NCI-H526 treated with DMSO at 0.1 percent for 48 hours (cell line): ENCODE results near the gene DGKZ.

Experiments used
- DNase-seq: peaks from one replicate; lab custom pipeline; 2025; lab: John Stamatoyannopoulos, UW

DGKZ gene

DNA sequence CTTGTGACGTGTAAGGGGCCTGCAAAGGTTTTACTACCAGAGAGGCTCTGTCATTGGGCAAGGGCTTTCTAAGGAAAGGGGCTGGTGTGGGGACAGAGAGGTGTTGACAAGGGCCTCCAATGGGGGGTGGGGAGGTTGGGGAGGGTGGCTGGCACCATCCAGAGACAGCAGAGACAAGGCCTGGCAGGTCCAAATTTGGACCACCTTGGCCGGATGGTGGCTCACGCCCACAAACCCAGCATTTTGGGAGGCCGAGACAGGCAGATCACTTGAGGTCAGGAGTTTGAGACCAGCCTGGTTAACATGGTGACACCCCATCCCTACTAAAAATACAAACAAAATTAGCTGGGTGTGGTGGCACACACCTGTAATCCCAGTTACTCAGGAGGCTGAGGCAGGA lies 46.5 kb downstream of the DGKZ start:
- DNase-seq: no peak

DNA sequence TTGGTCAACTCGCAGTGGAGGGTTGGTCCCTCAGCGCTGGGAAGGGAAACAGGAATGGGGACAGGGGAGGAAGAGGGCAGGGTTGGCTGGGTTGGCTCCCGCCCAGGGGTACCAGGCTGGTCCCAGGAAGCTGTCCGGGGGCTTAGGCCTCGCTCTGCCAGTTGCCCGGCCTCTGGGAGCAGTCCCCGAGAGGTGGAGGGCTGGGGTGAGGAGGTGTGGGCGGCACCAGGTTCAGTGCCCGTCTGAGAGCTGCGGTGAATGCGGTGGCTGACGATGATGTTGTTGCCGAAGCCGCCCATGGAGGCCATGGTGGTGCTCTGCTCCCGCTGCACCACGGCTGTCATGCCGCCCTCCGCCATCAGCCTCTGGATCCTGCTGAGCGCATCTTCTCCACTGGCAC lies 50.3 kb downstream of the DGKZ start:
- no peak for DNase-seq

GRCh38 chr11:46402957-46403902 lies 56.0 kb downstream of the DGKZ start:
- DNase-seq: no peak

DNA sequence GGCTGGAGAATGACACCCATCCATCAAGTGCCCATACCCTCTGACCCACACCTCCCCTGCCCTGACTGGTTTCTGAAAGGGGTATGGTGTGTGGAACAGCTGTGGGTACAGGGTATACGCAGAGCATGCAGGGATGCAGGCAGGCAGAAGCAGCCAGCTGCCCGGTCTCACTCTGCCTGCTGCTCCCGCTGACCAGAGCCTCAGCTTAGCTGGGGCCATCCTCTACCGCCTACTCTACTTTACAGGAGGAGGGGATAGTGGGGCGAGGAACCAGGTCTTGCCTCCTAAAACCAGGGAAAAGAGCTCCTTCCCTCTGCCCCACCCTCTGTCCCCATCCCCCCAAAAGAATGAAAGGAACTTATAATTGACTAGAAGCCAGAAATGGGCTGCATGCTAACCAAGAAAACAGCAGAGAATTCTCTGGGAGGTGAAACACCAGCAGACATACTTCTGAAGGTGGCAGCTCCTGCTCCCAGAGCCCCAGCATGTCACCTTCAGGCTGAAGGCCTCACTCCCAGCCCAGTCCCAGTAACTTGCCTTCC lies 57.3 kb downstream of the DGKZ start:
- DNase-seq: no peak

DNA sequence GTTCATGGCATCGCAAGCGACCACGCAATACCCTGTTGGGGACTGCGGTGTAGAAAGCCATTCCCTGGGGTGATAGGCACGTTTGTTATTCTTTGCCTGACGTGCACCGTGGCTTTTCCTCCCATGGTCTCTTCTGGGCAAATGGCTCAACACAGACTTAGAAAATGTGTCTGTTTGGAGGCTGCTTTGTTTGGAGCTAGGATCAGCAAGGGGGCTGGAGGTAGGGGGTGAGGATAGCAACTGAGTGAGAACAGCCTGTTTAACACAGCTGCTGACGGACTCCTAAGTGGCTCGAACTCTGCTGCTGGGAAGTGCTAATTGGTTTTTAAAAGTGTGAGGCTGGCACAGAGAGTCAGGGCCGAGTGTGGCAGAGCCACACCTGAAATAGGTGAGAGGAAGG lies 60.4 kb downstream of the DGKZ start:
- no peak for DNase-seq

- DNase-seq: no peak
These were observed 61.2 kb downstream of the DGKZ start for GRCh38 chr11:46408407-46408986.

- no peak for DNase-seq
These were observed 62.8 kb downstream of the DGKZ start for GRCh38 chr11:46410021-46410420.

DNA sequence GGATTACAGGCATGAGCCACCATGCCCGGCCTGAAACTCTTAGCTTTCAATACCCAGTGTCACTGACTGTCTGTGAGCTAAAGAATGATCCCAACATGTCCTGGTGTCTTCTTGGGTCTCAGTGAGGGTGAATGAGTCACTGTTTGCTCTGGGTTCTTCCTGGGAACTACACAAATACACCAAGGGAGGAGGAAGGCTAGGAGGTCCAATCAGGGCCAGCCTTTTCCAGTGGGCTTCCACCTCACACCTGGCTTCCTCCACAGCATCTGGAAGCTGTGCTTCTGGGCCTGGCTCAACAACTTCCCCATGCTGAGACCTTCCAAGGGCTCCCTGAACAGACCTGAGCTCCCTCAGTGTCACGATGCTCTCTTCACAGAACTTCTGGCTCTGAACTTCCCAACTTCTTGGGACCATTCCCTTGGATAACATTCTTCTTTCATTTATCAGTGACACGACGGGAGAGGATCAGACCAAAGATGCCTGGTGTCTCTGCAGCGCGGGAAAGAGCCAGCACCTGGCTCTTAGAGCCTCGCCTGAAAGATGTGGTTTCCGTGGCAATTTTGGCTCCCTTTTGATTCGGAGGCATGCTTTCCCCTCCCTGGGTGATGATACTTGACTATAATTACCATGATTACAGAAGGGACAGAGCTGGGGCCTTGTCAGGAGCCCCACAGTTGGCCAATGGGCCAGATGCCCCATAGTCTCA lies 66.7 kb downstream of the DGKZ start:
- no peak for DNase-seq

GRCh38 chr11:46414466-46414796 lies 67.2 kb downstream of the DGKZ start:
- no peak for DNase-seq

DNA sequence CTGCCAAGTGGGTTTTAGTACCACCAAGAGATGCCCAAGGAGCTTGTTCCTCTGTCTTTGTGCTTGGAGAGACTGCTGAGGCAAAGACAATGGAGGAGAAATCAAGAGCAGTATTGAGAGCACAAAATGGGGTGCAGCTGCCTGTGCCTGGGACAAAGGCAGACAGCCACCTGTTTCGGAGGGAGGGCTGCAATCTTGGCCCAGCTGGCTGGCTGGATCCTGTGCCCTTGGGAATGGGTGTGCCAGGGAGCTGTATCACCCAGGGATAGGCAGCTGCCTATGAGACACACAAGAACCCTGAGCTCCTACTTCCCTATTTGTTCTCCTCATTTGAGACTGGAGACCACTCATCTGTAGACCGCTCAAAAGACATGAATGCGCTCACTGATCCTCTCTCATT lies 67.6 kb downstream of the DGKZ start:
- no peak for DNase-seq

- no peak for DNase-seq
These were observed 70.4 kb downstream of the DGKZ start for GRCh38 chr11:46417711-46418110.

DNA sequence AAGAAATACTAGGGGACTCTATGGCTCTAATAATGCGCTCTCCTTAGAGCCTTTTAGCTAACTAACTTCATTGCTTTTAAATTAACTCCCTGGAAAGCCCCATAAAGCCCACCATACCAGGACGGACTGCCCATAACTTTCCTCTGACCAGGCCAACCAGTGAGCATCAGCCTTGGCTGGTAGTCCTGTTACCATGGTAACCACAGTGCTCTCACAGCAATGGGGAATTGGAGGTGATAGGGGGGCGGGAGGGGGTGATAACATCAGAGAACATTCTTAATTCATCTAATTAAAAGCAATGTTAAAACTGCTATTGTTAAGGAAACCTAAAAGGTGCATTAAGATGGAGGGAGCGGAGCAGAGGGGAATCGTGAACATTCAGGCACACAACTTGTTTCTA lies 71.5 kb downstream of the DGKZ start:
- DNase-seq: no peak

GRCh38 chr11:46420513-46420912 lies 73.2 kb downstream of the DGKZ start:
- no peak for DNase-seq

- no peak for DNase-seq
These were observed 74.1 kb downstream of the DGKZ start for GRCh38 chr11:46421257-46421880.

DNA sequence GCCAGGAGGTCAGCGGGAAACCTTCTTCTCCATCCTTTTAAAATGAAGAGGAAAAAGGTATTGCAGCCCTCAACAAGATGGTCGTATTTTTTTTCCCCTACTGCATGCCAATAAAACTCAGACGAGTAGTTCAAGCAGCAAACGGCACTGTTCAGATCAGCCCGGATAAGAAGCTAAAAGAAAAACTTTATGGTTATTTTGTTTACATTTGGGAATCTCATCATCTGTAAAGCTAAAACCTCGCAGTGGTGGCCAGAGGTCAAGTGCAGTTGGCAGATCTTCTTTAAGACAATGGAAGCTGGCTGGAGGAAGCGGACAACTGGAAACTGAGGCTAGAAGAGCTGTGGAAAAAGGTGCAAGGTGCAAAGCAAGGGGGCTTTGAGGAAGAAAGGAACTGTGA lies 75.3 kb downstream of the DGKZ start:
- no peak for DNase-seq

GRCh38 chr11:46426233-46426991 lies 79.1 kb downstream of the DGKZ start:
- DNase-seq: no peak

DNA sequence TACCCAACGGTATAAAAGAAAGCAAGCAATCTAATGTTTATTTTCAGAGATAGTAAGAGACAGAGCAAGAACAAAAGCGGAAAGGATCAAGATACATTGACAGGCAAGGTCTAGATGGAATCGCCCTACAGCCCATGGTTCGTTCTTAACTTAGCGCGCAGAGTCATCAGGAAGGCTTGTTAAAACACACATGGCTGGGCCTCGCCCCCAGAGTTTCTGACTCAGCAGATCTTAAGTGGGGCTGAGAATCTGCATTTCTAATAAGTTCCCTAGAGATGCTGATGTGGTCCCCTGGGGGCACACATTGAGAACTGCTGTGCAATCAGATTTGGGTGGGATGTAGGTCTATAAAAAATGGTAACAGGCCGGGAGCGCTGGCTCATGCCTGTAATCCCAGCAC lies 80.1 kb downstream of the DGKZ start:
- no peak for DNase-seq

GRCh38 chr11:46429717-46430116 lies 82.5 kb downstream of the DGKZ start:
- DNase-seq: no peak
